K562 (cell line): ENCODE measurements around the gene EIF5. TPM values are rescaled to one million over a fixed set of nuclear protein-coding genes. Genes with fewer than 3 reads are reported as not detected.

ENCODE experiments used
- ATAC-seq: fragments of 200-7000 bp; cut with Tn5 transposase; 3 replicates; pipeline ENCODE4 v1.9.1; 2020; ENCODE audit warnings: moderate library complexity
- BruUV-seq: library from RNA; stranded (reverse); fragments of 400-500 nt; replicated peaks from 2 replicates; lab custom pipeline; 2021; lab: Mats Ljungman, UMichigan
- CTCF ChIA-PET: fragments of 300-600 bp; formaldehyde crosslinking; extraction: SDS; loops from one replicate; lab custom pipeline; 2021; ENCODE audit warnings: low intra/inter-chr PET ratio; lab: Yijun Ruan, JAX
- POLR2A ChIA-PET: fragments of 300-600, 350-650 bp; sonication (Branson Sonifier 250); formaldehyde crosslinking; extraction: SDS; loops from one replicate; lab custom pipeline; 2021; ENCODE audit warnings: antibody characterized with exemption, inconsistent platforms; lab: Yijun Ruan, JAX
- DNase-seq, 4 experiments: peaks; one replicate each; pipeline versions ENCODE4 v3.0.0 to v3.0.0-alpha.2; 2011 to 2018; ENCODE audit warnings: low spot score in 3 of 4, mixed read lengths in 3 of 4; ENCODE audit errors: extremely low read depth in 1 of 4
- FAIRE-seq: peaks from 2 replicates; lab custom pipeline; 2011; peaks lifted over from hg19 to GRCh38; lab: Jason Lieb, UNC
- H2AFZ ChIP-seq: 2 replicates; pipeline ENCODE4 v1.6.0; 2011; ENCODE audit warnings: low read depth, low read length, control low read depth, inconsistent platforms
- H3K27ac ChIP-seq: fragments of 200-600 bp; 3 replicates; pipeline ENCODE4 v1.8.0; 2011; ENCODE audit warnings: low read depth, mild to moderate bottlenecking, control low read depth, inconsistent platforms, low read length, moderate library complexity, mixed read lengths; ENCODE audit errors: extremely low read depth
- H3K27me3 ChIP-seq, 2 experiments: fragments of 300-600 bp in 1 of 2; 2 replicates in 1 of 2; 3 replicates in 1 of 2; pipeline versions ENCODE4 v1.6.0 to v1.8.0; 2011; ENCODE audit warnings: inconsistent platforms in 2 of 2, low read length in 2 of 2, mild to moderate bottlenecking in 1 of 2, mixed read lengths in 1 of 2, moderate library complexity in 1 of 2; ENCODE audit not compliant: control insufficient read depth in 2 of 2, insufficient read depth in 2 of 2
- H3K36me3 ChIP-seq: fragments of 300-600 bp; 3 replicates; pipeline ENCODE4 v1.8.0; 2011; ENCODE audit warnings: mild to moderate bottlenecking, low read length, inconsistent platforms; ENCODE audit not compliant: control insufficient read depth, insufficient read depth
- H3K4me1 ChIP-seq, 2 experiments: fragments of 200-600 bp in 1 of 2; replicated peaks in 1 of 2; 2 replicates in 1 of 2; 3 replicates in 1 of 2; pipeline versions ENCODE4 v1.5.1 to v1.8.0; 2011; ENCODE audit warnings: inconsistent platforms in 2 of 2, low read length in 2 of 2, mild to moderate bottlenecking in 1 of 2, mixed read lengths in 1 of 2, moderate library complexity in 1 of 2; ENCODE audit not compliant: control insufficient read depth in 2 of 2, insufficient read depth in 2 of 2
- H3K4me2 ChIP-seq: 2 replicates; pipeline ENCODE4 v1.6.1; 2011; ENCODE audit warnings: low read length, control low read depth, inconsistent platforms, mixed read lengths; ENCODE audit not compliant: insufficient read depth
- H3K4me3 ChIP-seq: fragments of 200-600 bp; sonication (generic), shearing (Covaris generic); 2 replicates; pipeline ENCODE4 v1.5.1; 2016; ENCODE audit warnings: control low read depth, inconsistent platforms
- H3K79me2 ChIP-seq: fragments of 200-600 bp; 3 replicates; pipeline ENCODE4 v1.8.0; 2011; ENCODE audit warnings: low read length, inconsistent platforms; ENCODE audit not compliant: control insufficient read depth, insufficient read depth
- H3K9ac ChIP-seq, 2 experiments: 2 replicates each; pipeline versions ENCODE4 v1.6.0 to v1.6.1; 2011; ENCODE audit warnings: low read depth in 2 of 2, low read length in 2 of 2, control low read depth in 1 of 2, inconsistent platforms in 1 of 2, mild to moderate bottlenecking in 1 of 2, mixed read lengths in 1 of 2; ENCODE audit not compliant: insufficient read depth in 1 of 2
- H3K9me1 ChIP-seq: one replicate; pipeline ENCODE4 v1.6.0; 2011; ENCODE audit warnings: inconsistent platforms, mild to moderate bottlenecking, low read length, moderate library complexity; ENCODE audit not compliant: control insufficient read depth, insufficient read depth
- H3K9me3 ChIP-seq: replicated peaks from 2 replicates; pipeline ENCODE4 v1.5.1; 2011; ENCODE audit warnings: low read depth, low read length, inconsistent platforms; ENCODE audit not compliant: control insufficient read depth, insufficient read depth
- H4K20me1 ChIP-seq: replicated peaks from 2 replicates; pipeline ENCODE4 v1.6.1; 2011; ENCODE audit warnings: low read length, inconsistent platforms, mixed read lengths; ENCODE audit not compliant: control insufficient read depth, insufficient read depth
- ERF ChIP-seq: fragments of 450-650 bp; formaldehyde crosslinking; IDR thresholded peaks from 2 replicates; pipeline ENCODE4 v1.4.0; 2020; ENCODE audit warnings: mild to moderate bottlenecking, mixed read lengths
- POLR2G ChIP-seq: fragments of 200-400 bp; formaldehyde crosslinking; IDR thresholded peaks from 2 replicates; pipeline ENCODE4 v1.6.1; 2017; ENCODE audit warnings: low read depth, mild to moderate bottlenecking, antibody characterized with exemption, low read length, moderate library complexity
- RBFOX2 ChIP-seq: fragments of 200-400 bp; formaldehyde crosslinking; IDR thresholded peaks from 2 replicates; pipeline ENCODE4 v1.6.1; 2017; ENCODE audit warnings: low read depth, mild to moderate bottlenecking, low read length, moderate library complexity
- SMAD1 ChIP-seq: fragments of 150-350 bp; IDR thresholded peaks from 2 replicates; pipeline ENCODE4 v1.6.1; 2014; ENCODE audit warnings: low read length, low read depth; ENCODE audit not compliant: partially characterized antibody
- STAG1 ChIP-seq: sonication (generic); formaldehyde crosslinking; IDR thresholded peaks from 2 replicates; pipeline ENCODE4 v1.5.0; 2020; ENCODE audit warnings: missing genetic modification reagents, borderline replicate concordance
- U2AF1 ChIP-seq: fragments of 200-400 bp; formaldehyde crosslinking; optimal IDR thresholded peaks from 2 replicates; pipeline ENCODE3; 2017; ENCODE audit warnings: mild to moderate bottlenecking, low read depth, low read length, moderate library complexity
- ZNF217 ChIP-seq: sonication (generic); formaldehyde crosslinking; IDR thresholded peaks from 2 replicates; pipeline ENCODE4 v1.8.0; 2022; ENCODE audit warnings: mild to moderate bottlenecking, missing genetic modification reagents
- WGBS: fragments of 100-300 bp; shearing (Covaris generic); methylation state at CpG from one replicate; pipeline ENCODE4 v1.1.6; 2016; ENCODE audit warnings: low coverage, mixed read lengths; ENCODE audit not compliant: insufficient coverage; ENCODE audit errors: missing lambda C conversion rate; 5-methylcytosine and 5-hydroxymethylcytosine counted together
- in situ Hi-C: fragments of 300-500 bp; cut with MboI; formaldehyde crosslinking; loops from 4 replicates; pipeline ENCODE4 v1.15.0; 2018; ENCODE audit warnings: inconsistent platforms, mixed read lengths
- intact Hi-C: fragments of 100-400 bp; cut with micrococcal nuclease; formaldehyde crosslinking; loops from 2 replicates; pipeline ENCODE4 v1.14.2; 2022
- polyA plus RNA-seq, 8 experiments: library from polyadenylated mRNA; depleted of rRNA in 4 of 8; stranded (reverse) in 5 of 8; unstranded in 3 of 8; fragments of >200 nt; fragmentation: Nextera tagmentation in 2 of 8; fragmentation: Illumina TruSeq in 1 of 8; extraction: Ambion mirVana in 2 of 8; extraction: Trizol in 1 of 8; gene quantifications; 2 replicates each; pipeline versions ENCODE4 v1.2.1 to v1.2.3, GENCODE V29; 2011 to 2014; ENCODE audit warnings: inconsistent platforms in 1 of 8, missing spikeins in 1 of 8
- total RNA-seq, 7 experiments: library from RNA; depleted of rRNA in 6 of 7; stranded (reverse); fragments of >200 nt in 6 of 7; fragmentation: Illumina TruSeq in 2 of 7; extraction: Trizol in 2 of 7; gene quantifications; 2 replicates each; pipeline versions ENCODE4 v1.2.1 to v1.2.3, GENCODE V29; 2011 to 2021; ENCODE audit warnings: low replicate concordance in 1 of 7
- TF ChIP-seq, protein P1 (sequence below): IDR thresholded peaks from 3 replicates; pipeline ENCODE4 v1.6.1; 2011; ENCODE audit warnings: borderline replicate concordance, mild to moderate bottlenecking; ENCODE audit not compliant: insufficient read length, insufficient read depth

Gene EIF5
- total and polyA plus RNA-seq, 9 of the 15 experiments (the other 6 are each of a cell fraction or from before 2014, with no cell fraction given), result 92.7 to 442 (median 190) TPM

DNA sequence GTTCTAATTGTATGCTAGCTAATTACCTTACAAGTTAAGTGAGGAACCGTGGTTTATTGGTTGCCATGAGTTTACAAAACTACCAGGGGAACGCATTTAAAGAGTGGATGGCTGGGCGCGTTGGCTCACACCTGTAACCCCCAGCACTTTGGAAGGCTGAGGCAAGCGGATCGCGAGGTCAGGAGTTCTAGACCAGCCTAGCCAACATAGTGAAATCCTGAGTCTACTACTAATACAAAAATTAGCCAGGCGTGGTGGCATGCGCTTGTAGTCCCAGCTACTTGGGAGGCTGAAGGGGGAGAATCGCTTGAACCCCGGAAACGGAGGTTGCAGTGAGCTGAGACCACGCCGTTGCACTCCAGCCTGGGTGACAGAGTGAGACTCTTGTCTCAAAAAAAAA, 2.2 kb downstream of the EIF5 start:
- 92% methylated on average over 13 of the region's 14 CpGs for WGBS
- H2AFZ ChIP-seq, result no peak overlapping the region
- ATAC-seq (no peak), FAIRE-seq (no peak)
- intact Hi-C loops, result no loop called here
- TF ChIP-seq RBFOX2, result peak; percentile 77
- no peak for TF ChIP-seq U2AF1
- TF ChIP-seq ZNF217 (CRISPR knock-in tag), result no peak
- TF ChIP-seq, protein P1, sequence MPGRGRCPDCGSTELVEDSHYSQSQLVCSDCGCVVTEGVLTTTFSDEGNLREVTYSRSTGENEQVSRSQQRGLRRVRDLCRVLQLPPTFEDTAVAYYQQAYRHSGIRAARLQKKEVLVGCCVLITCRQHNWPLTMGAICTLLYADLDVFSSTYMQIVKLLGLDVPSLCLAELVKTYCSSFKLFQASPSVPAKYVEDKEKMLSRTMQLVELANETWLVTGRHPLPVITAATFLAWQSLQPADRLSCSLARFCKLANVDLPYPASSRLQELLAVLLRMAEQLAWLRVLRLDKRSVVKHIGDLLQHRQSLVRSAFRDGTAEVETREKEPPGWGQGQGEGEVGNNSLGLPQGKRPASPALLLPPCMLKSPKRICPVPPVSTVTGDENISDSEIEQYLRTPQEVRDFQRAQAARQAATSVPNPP, result no peak
- TF ChIP-seq STAG1, result no peak
- TF ChIP-seq SMAD1, result no peak
- no peak for TF ChIP-seq ERF (CRISPR knock-in tag)
- peak; percentile 37; the same call in 1 of the 2 replicates for TF ChIP-seq POLR2G
- TF ChIP-seq, all 486 proteins: peak for 2
- Histone ChIP-seq H3K4me2 (peak overlapping the region; percentile 94), H3K9me1 (peaks cover 9% of the 10 kb centered on the region), H3K4me3 (peak overlapping the region; percentile 96; the same call in 1 of the 2 replicates), H3K4me1 (peaks cover 12 to 21% of the 10 kb centered on the region in 2 experiments; a peak in 4 of 5 replicates), H3K27ac (no peak overlapping the region; the same call in 1 of the 3 replicates), H3K27me3 (no peaks in the 10 kb centered on the region), H4K20me1 (peaks cover 20% of the 10 kb centered on the region), H3K36me3 (peaks cover 64% of the 10 kb centered on the region), H3K9me3 (no peaks in the 10 kb centered on the region), H3K79me2 (peaks cover 64% of the 10 kb centered on the region), H3K9ac (peak overlapping the region in 1 of 2 experiments; percentile 65; a peak in 2 of 4 replicates)
- no peak for DNase-seq
- POLR2A ChIA-PET, result interaction anchor here (0.6 to 4.2 kb wide), 9 partner anchors 8 to 203 kb away, joined by 3 to 64 read pairs (median 7); no protein-coding TSS in a partner anchor
- BruUV-seq, result no TSS peak
- in situ Hi-C loops, result no loop called here
- CTCF ChIA-PET, result interaction anchor here (0.6 kb wide), 1 partner anchor 666 kb away, joined by 8 read pairs; no protein-coding TSS in a partner anchor
